ENCODE results near the gene COPZ1.

DNA sequence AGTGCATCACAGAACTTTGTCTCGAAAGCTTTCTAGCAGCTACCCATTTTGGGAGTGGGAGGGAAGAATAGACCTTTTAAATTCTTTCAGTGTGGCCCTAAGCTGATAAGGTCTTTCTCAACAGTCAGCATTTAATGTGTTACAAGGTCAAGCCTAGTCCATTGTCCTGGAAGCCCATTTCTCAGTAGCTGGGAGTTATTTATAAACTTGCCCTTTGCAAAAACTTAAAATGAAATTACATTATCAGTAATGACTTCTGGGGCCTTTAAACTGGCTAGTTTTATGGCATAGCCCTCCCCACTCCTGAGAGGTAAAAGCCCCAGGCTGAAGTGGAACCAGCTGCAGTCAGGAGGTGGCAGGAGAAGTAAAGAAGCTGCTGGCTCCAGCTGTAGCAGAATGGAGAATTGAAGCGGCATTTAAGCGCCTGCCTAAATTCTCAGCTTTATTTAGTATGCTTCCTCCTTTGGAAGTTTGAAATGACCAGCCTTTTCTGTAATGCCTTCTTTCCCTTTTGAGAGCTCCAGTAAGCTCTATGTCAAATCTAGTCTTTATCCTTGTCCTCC, 12.4 kb downstream of the COPZ1 start:
- TF ChIP-seq CTCF (IDR thresholded peaks at IDR 0.05; ENCODE audit: low read depth, low read length) = no peak
- TF ChIP-seq EZH2phosphoT487 (IDR thresholded peaks at IDR 0.05; ENCODE audit: low read depth) = no peak

Measured in OCI-LY3 (cell line).